ENCODE results near the gene PNRC1. TPM values are rescaled to one million over a fixed set of nuclear protein-coding genes. Genes with fewer than 3 reads are reported as not detected.

The PNRC1 gene
- polyA plus RNA-seq, 2 of the 4 experiments (the other 2 are of a cell fraction): 27.2 to 37.8 TPM

DNA sequence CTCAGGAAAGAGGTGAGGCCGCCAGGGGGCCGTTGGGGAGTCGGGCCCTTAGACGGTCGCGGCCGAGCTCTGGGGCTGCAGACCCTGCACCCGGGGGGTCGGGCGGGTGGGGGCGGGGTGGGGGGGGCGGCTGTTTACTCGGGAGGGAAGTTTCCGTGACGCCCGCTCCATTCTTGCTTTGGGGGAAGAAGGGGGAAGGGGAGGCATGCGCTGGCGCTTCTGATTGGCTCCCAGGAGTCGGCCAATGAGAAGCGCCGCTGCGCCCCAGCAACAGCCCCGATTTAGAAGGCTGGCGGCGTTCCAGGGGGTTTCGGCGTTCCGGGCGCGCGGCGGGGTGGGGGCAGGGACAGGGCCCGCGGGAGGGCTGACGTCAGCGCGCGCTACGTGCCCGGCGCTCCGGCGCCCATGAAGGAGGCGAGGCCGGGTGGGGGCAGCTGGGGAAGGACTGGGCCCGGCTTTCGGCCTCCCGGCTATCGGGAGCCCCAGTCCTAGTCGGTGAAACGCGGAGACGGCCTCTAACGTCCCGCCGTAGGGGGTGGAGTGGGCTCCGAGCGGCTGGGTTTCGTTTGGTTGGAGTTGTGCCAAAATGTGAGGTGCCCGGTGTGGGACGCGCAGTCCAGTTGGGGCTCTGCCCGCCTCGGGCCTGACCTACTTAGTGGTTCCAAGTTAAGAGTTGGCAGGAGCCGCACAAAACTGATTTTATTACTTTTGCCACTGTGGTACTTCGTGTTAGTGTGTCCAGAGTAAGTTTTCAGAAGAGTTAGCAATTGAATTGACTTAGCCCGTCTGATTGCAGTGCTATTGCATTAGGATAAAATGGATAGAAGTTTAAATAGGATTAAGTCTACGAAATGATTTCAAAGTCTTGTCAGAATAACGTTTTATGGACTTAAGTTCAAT, 1.1 kb downstream of the PNRC1 start (continued):
- peak; percentile 4; the same call in 1 of the 2 replicates for TF ChIP-seq TP53 (CRISPR knock-in tag; IDR thresholded peaks at IDR 0.05)
- no peak for TF ChIP-seq ZNF302 (CRISPR knock-in tag; IDR thresholded peaks at IDR 0.05)
- TF ChIP-seq EP300 (IDR thresholded peaks at IDR 0.05): peak; percentile 18 to 74; a peak in 2 of 5 replicates

DNA sequence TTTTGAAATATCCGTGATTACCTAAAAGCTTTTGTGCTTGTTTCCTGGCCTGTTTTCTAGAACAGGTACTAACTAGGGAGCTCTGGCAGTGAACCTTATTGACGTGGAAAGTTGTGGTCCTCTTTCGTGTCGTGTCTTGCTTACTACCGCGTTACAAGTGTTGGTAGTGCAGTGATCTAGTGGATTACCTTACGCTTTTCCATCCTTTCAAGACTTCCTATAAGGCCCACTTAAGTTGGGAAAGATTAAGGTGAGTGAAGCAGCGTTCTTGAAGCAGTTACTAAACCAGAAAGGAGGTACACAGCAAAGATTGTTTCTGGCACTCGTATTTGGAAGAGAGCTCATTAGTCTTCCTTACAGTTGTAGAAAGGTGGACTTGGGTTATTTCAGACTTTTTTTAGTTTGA, 1.9 kb downstream of the PNRC1 start:
- peak overlapping the region; percentile 99 to 100 for H3K27ac ChIP-seq
- ChIA-PET CTCF (interaction anchor here (0.6 to 3.0 kb wide), 2 partner anchors 99 to 157 kb away, joined by 3 to 10 read pairs; no protein-coding TSS in a partner anchor), POLR2A (interaction anchor here (1.3 to 7.8 kb wide), 3 partner anchors 47 to 269 kb away, joined by 5 to 113 read pairs (median 31); no protein-coding TSS in a partner anchor)
- FAIRE-seq: no peak
- H3K9me3 ChIP-seq: no peaks in the 10 kb centered on the region
- 3% methylated on average over 9 of the region's 9 CpGs for WGBS (ENCODE audit: missing lambda C conversion rate)
- ATAC-seq: no peak
- peaks cover 30% of the 10 kb centered on the region for H3K4me1 ChIP-seq
- no peak for TF ChIP-seq HEYL (CRISPR knock-in tag; IDR thresholded peaks at IDR 0.05)
- TF ChIP-seq, protein P1, sequence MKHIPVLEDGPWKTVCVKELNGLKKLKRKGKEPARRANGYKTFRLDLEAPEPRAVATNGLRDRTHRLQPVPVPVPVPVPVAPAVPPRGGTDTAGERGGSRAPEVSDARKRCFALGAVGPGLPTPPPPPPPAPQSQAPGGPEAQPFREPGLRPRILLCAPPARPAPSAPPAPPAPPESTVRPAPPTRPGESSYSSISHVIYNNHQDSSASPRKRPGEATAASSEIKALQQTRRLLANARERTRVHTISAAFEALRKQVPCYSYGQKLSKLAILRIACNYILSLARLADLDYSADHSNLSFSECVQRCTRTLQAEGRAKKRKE (CRISPR knock-in tag; IDR thresholded peaks at IDR 0.05; ENCODE audit: low read depth): no peak
- TF ChIP-seq, protein P2, sequence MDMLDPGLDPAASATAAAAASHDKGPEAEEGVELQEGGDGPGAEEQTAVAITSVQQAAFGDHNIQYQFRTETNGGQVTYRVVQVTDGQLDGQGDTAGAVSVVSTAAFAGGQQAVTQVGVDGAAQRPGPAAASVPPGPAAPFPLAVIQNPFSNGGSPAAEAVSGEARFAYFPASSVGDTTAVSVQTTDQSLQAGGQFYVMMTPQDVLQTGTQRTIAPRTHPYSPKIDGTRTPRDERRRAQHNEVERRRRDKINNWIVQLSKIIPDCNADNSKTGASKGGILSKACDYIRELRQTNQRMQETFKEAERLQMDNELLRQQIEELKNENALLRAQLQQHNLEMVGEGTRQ (IDR thresholded peaks at IDR 0.05): no peak
- TF ChIP-seq RFX5 (IDR thresholded peaks at IDR 0.05): no peak
- TF ChIP-seq, protein P3, sequence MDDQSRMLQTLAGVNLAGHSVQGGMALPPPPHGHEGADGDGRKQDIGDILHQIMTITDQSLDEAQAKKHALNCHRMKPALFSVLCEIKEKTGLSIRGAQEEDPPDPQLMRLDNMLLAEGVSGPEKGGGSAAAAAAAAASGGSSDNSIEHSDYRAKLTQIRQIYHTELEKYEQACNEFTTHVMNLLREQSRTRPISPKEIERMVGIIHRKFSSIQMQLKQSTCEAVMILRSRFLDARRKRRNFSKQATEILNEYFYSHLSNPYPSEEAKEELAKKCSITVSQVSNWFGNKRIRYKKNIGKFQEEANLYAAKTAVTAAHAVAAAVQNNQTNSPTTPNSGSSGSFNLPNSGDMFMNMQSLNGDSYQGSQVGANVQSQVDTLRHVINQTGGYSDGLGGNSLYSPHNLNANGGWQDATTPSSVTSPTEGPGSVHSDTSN (IDR thresholded peaks at IDR 0.05): no peak
- TF ChIP-seq, protein P4, sequence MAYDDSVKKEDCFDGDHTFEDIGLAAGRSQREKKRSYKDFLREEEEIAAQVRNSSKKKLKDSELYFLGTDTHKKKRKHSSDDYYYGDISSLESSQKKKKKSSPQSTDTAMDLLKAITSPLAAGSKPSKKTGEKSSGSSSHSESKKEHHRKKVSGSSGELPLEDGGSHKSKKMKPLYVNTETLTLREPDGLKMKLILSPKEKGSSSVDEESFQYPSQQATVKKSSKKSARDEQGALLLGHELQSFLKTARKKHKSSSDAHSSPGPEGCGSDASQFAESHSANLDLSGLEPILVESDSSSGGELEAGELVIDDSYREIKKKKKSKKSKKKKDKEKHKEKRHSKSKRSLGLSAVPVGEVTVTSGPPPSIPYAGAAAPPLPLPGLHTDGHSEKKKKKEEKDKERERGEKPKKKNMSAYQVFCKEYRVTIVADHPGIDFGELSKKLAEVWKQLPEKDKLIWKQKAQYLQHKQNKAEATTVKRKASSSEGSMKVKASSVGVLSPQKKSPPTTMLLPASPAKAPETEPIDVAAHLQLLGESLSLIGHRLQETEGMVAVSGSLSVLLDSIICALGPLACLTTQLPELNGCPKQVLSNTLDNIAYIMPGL (CRISPR knock-in tag; IDR thresholded peaks at IDR 0.05; ENCODE audit: borderline replicate concordance): no peak
- TF ChIP-seq CEBPB (IDR thresholded peaks at IDR 0.05): no peak
- TF ChIP-seq, protein P5, sequence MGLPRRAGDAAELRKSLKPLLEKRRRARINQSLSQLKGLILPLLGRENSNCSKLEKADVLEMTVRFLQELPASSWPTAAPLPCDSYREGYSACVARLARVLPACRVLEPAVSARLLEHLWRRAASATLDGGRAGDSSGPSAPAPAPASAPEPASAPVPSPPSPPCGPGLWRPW (IDR thresholded peaks at IDR 0.05): no peak
- TF ChIP-seq MYC (IDR thresholded peaks at IDR 0.05; ENCODE audit: borderline replicate concordance, low read length): no peak
- TF ChIP-seq KDM1A (IDR thresholded peaks at IDR 0.05; ENCODE audit: low read depth): no peak
- TF ChIP-seq NR3C1 (IDR thresholded peaks at IDR 0.05): no peak
- TF ChIP-seq JUN (IDR thresholded peaks at IDR 0.05): no peak
- TF ChIP-seq SREBF2 (IDR thresholded peaks at IDR 0.05): no peak
- no peak for TF ChIP-seq POLR2A (IDR thresholded peaks at IDR 0.05; ENCODE audit: low read length)
- no peak for DNase-seq (ENCODE audit: low read depth in 1 of 2, low spot score in 1 of 2)
- H3K4me2 ChIP-seq: peak overlapping the region; percentile 89
- H3K4me3 ChIP-seq: peak overlapping the region; percentile 96

DNA sequence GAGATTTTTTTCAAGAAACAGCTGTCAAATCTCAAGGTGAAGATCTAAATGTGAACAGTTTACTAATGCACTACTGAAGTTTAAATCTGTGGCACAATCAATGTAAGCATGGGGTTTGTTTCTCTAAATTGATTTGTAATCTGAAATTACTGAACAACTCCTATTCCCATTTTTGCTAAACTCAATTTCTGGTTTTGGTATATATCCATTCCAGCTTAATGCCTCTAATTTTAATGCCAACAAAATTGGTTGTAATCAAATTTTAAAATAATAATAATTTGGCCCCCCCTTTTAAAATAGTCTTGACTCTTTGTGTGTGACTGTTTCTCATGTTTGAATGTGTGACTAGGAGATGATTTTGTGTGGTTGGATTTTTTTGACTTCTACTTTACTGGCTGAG, 4.0 kb downstream of the PNRC1 start:
- FAIRE-seq (no peak), ATAC-seq (no peak), DNase-seq (ENCODE audit: low read depth in 1 of 2, low spot score in 1 of 2) (no peak)
- H3K9me3 ChIP-seq: no peaks in the 10 kb centered on the region
- peak overlapping the region; percentile 21; the same call in 2 of the 3 replicates for H3K4me3 ChIP-seq
- H3K27ac ChIP-seq: peak overlapping the region in 1 of 2 experiments; percentile 12; a peak in 1 of 6 replicates
- CTCF ChIA-PET: interaction anchor here (2.9 kb wide), 1 partner anchor 102 kb away, joined by 16 read pairs; no protein-coding TSS in a partner anchor
- peaks cover 25% of the 10 kb centered on the region for H3K4me1 ChIP-seq
- H3K4me2 ChIP-seq: peak overlapping the region; percentile 89
- TF ChIP-seq, protein P3 (IDR thresholded peaks at IDR 0.05): no peak
- TF ChIP-seq, protein P6, sequence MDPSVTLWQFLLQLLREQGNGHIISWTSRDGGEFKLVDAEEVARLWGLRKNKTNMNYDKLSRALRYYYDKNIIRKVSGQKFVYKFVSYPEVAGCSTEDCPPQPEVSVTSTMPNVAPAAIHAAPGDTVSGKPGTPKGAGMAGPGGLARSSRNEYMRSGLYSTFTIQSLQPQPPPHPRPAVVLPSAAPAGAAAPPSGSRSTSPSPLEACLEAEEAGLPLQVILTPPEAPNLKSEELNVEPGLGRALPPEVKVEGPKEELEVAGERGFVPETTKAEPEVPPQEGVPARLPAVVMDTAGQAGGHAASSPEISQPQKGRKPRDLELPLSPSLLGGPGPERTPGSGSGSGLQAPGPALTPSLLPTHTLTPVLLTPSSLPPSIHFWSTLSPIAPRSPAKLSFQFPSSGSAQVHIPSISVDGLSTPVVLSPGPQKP (IDR thresholded peaks at IDR 0.05; ENCODE audit: low read depth, low read length): no peak
- TF ChIP-seq FOSB (CRISPR knock-in tag; IDR thresholded peaks at IDR 0.05) (no peak), PHF8 (IDR thresholded peaks at IDR 0.05; ENCODE audit: borderline replicate concordance, low read depth) (no peak), BHLHE40 (IDR thresholded peaks at IDR 0.05; ENCODE audit: low read depth, low read length) (no peak), HDAC2 (IDR thresholded peaks at IDR 0.05) (no peak), JUN (IDR thresholded peaks at IDR 0.05) (no peak), EHMT2 (IDR thresholded peaks at IDR 0.05; ENCODE audit: low read depth) (no peak)
- TF ChIP-seq, protein P2 (IDR thresholded peaks at IDR 0.05): no peak
- POLR2A ChIA-PET: interaction anchor here (1.5 to 7.8 kb wide), 2 partner anchors 49 to 102 kb away, joined by 4 to 113 read pairs; no protein-coding TSS in a partner anchor
